Measurements from ENCODE around the gene NUDT4. TPM values are rescaled to one million over a fixed set of nuclear protein-coding genes. Genes with fewer than 3 reads are reported as not detected.
"Not testable (repeated sequence)": the region's sequence is repeated elsewhere in the genome, so short reads cannot be mapped to it uniquely, and the experiment has no call there.

The NUDT4 gene
- total and polyA plus RNA-seq, 2 of the 13 experiments (the other 11 are each of a cell fraction or from before 2014, with no cell fraction given), result 37.3 to 70.1 TPM

DNA sequence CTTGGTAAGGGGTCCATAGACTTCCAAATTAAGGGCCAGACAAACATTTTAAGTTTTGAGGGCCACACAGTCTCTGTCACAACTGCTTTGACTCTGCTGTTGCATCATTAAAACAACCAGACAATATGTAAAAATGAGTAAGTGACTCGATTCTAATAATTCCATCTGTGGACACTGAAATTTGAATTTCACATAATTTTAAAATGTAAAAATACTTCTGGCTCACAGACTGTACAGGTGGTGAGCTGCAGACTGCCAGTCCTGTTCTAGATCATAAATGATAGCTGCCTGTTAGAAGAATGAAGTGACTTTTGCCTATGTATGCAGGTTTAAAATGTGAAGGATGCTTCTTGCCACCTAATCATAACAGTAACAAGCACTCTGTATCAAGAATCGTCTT, 15.7 kb downstream of the NUDT4 start (continued):
- TF ChIP-seq, protein P1, sequence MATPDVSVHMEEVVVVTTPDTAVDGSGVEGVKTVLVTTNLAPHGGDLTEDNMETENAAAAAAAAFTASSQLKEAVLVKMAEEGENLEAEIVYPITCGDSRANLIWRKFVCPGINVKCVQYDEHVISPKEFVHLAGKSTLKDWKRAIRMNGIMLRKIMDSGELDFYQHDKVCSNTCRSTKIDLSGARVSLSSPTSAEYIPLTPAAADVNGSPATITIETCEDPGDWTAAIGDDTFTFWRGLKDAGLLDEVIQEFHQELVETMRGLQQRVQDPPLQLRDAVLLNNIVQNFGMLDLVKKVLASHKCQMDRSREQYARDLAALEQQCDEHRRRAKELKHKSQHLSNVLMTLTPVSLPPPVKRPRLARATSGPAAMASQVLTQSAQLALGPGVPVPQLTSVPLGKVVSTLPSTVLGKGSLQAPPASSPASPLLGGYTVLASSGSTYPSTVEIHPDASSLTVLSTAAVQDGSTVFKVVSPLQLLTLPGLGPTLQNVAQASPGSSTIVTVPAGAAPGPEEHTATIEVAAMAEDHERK (CRISPR knock-in tag; IDR thresholded peaks at IDR 0.05; ENCODE audit: low read depth), result no peak
- TF ChIP-seq PHF21A (CRISPR knock-in tag; IDR thresholded peaks at IDR 0.05), result no peak
- TF ChIP-seq KDM2A (CRISPR knock-in tag; IDR thresholded peaks at IDR 0.05; ENCODE audit: borderline replicate concordance, low read depth), result no peak

DNA sequence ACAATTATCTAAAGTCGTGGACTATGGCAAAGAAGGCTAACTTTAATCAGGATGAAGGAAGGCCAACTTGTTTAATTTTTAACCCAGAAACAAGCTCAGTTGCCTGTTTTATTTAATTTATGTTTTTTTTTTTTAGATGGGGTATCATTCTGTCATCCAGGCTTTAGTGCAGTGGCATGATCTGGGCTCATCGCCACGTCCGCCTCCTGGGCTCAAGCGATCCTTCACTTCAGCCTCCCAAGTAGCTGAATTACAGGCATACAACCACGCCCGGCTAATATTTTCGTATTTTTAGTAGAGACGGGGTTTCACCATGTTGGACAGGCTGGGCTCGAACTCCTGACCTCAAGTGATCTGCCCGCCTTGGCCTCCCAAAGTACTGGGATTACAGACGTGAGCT, 19.7 kb downstream of the NUDT4 start:
- BruUV-seq (replicated peaks), result no TSS peak
- no peak for DNase-seq (ENCODE audit: low spot score)
- peaks cover 9 to 39% of the 10 kb centered on the region in 2 experiments for H3K36me3 ChIP-seq (replicated peaks in 1 of 2; ENCODE audit: control insufficient read depth in 1 of 2, insufficient read depth in 2 of 2, low read length in 2 of 2)
- no peak overlapping the region for H2AFZ ChIP-seq (ENCODE audit: low read length)
- H3K9me3 ChIP-seq (ENCODE audit: low read length), result no peaks in the 10 kb centered on the region
- no peak overlapping the region for H3K9ac ChIP-seq (ENCODE audit: insufficient read depth, low read depth, low read length)
- intact Hi-C loops (cut with micrococcal nuclease; ENCODE audit: unreplicated experiment), result loop anchor here (2.0 kb wide), 3 partner anchors 373 to 613 kb away; no protein-coding TSS in a partner anchor
- no peak overlapping the region for H3K4me2 ChIP-seq (ENCODE audit: low read depth, low read length)
- peaks cover 21% of the 10 kb centered on the region for H3K79me2 ChIP-seq (ENCODE audit: insufficient read depth, low read length)
- 86% methylated on average over 12 of the region's 12 CpGs for WGBS (ENCODE audit: low lambda C conversion rate)
- in situ Hi-C loops (cut with HindIII; ENCODE audit: extremely low pct_ligation_motif_present, low pct_unique_long_range_greater_than_20kb), result loop anchor here (25.0 kb wide), 1 partner anchor 260 kb away; no protein-coding TSS in a partner anchor
- peaks cover 16% of the 10 kb centered on the region for H3K4me1 ChIP-seq (ENCODE audit: insufficient read depth, low read length)
- no peak for TF ChIP-seq REL (CRISPR knock-in tag; conservative IDR thresholded peaks at IDR 0.05)
- no peaks in the 10 kb centered on the region for H4K20me1 ChIP-seq (ENCODE audit: insufficient read depth, low read length)
- no peak overlapping the region for H3K27ac ChIP-seq (ENCODE audit: extremely low read length, insufficient read depth, low read length)
- no peak overlapping the region for H3K4me3 ChIP-seq (replicated peaks in 1 of 3; ENCODE audit: insufficient read depth in 1 of 3, low read depth in 2 of 3, low read length in 3 of 3)
- ATAC-seq, result no peak
- FAIRE-seq, result no peak
- ChIA-PET POLR2A (no interaction called here), CTCF (ENCODE audit: low intra/inter-chr PET ratio, low total read pairs) (interaction anchor here (1.3 to 1.4 kb wide), 3 partner anchors 183 to 410 kb away, joined by 3 to 11 read pairs (median 6); no protein-coding TSS in a partner anchor)
- no peaks in the 10 kb centered on the region for H3K27me3 ChIP-seq (ENCODE audit: control insufficient read depth in 1 of 2, insufficient read depth in 2 of 2, low read length in 2 of 2)

DNA sequence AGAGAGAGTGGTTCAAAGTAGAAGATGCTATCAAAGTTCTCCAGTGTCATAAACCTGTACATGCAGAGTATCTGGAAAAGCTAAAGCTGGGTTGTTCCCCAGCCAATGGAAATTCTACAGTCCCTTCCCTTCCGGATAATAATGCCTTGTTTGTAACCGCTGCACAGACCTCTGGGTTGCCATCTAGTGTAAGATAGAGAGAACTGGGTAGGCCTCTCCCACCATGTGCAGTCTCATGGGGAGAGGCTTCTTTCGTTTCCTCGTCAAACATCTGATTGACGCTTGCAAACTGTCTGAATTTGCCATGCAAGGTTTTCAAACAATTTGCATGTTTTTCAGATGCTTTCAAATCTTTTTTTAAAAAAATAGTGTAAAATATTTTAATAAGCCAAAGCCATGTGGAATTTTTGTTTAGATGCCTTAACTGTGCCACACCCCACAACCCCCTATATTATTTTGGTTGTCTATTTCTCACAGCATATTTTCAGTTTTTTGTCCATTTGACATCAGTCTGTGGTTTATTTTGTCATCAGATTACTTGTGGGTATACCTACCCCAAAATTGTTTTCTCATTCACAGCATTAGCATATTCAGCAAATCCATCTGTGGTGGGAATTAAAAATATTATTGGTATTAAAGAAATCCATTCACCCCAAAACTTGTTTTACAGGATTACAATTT, 21.6 kb downstream of the NUDT4 start:
- BruUV-seq (replicated peaks); H3K9ac ChIP-seq (ENCODE audit: insufficient read depth, low read depth, low read length); H3K9me3 ChIP-seq (ENCODE audit: low read length); H3K27ac ChIP-seq (ENCODE audit: extremely low read length, insufficient read depth, low read length); DNase-seq (ENCODE audit: low spot score); CTCF ChIA-PET (ENCODE audit: low intra/inter-chr PET ratio, low total read pairs); POLR2A ChIA-PET; intact Hi-C loops (cut with micrococcal nuclease; ENCODE audit: unreplicated experiment); H3K4me2 ChIP-seq (ENCODE audit: low read depth, low read length); H3K4me3 ChIP-seq (replicated peaks in 1 of 3; ENCODE audit: insufficient read depth in 1 of 3, low read depth in 2 of 3, low read length in 3 of 3); H4K20me1 ChIP-seq (ENCODE audit: insufficient read depth, low read length); H2AFZ ChIP-seq (ENCODE audit: low read length); H3K27me3 ChIP-seq (ENCODE audit: control insufficient read depth in 1 of 2, insufficient read depth in 2 of 2, low read length in 2 of 2): not testable (repeated sequence)
- Histone ChIP-seq H3K79me2 (ENCODE audit: insufficient read depth, low read length) (peaks cover 11% of the 10 kb centered on the region), H3K36me3 (replicated peaks in 1 of 2; ENCODE audit: control insufficient read depth in 1 of 2, insufficient read depth in 2 of 2, low read length in 2 of 2) (peaks cover 9 to 29% of the 10 kb centered on the region in 2 experiments), H3K4me1 (ENCODE audit: insufficient read depth, low read length) (peaks cover 23% of the 10 kb centered on the region)
- peak; percentile 97 for ATAC-seq
- no CpG with 5 or more reads among the region's 5 CpGs for WGBS (ENCODE audit: low lambda C conversion rate)
- in situ Hi-C loops (cut with HindIII; ENCODE audit: extremely low pct_ligation_motif_present, low pct_unique_long_range_greater_than_20kb), result loop anchor here (25.0 kb wide), 1 partner anchor 262 kb away; no protein-coding TSS in a partner anchor
- FAIRE-seq, result peak; percentile 100

All from HepG2 (cell line).